ENCODE measurements around the gene TMEM143.

The TMEM143 gene

GRCh38 chr19:48353677-48354076 lies 10.1 kb downstream of the TMEM143 start:
- DNase-seq: no peak

- DNase-seq: peak; percentile 62
Observed at GRCh38 chr19:48351341-48351752, 12.4 kb downstream of the TMEM143 start.

GRCh38 chr19:48350856-48351255 lies 12.9 kb downstream of the TMEM143 start:
- DNase-seq: no peak

GRCh38 chr19:48348737-48349136 lies 15.0 kb downstream of the TMEM143 start:
- DNase-seq: no peak

- no peak for DNase-seq
Observed at GRCh38 chr19:48348045-48348444, 15.7 kb downstream of the TMEM143 start.

- DNase-seq: no peak
Observed at GRCh38 chr19:48346191-48346590, 17.5 kb downstream of the TMEM143 start.

- no peak for DNase-seq
Observed at GRCh38 chr19:48344892-48345291, 18.8 kb downstream of the TMEM143 start.

GRCh38 chr19:48342841-48343540 lies 20.7 kb downstream of the TMEM143 start:
- DNase-seq: no peak

GRCh38 chr19:48342414-48342738 lies 21.4 kb downstream of the TMEM143 start:
- DNase-seq: no peak

GRCh38 chr19:48341515-48342413 lies 22.0 kb downstream of the TMEM143 start:
- no peak for DNase-seq

- no peak for DNase-seq
Observed at GRCh38 chr19:48340995-48341394, 22.7 kb downstream of the TMEM143 start.

GRCh38 chr19:48338802-48339503 lies 24.8 kb downstream of the TMEM143 start:
- no peak for DNase-seq

GRCh38 chr19:48338253-48338755 lies 25.4 kb downstream of the TMEM143 start:
- no peak for DNase-seq

GRCh38 chr19:48333467-48334384 lies 30.0 kb downstream of the TMEM143 start:
- DNase-seq: peak; percentile 90

GRCh38 chr19:48332662-48333466 lies 30.9 kb downstream of the TMEM143 start:
- peak; percentile 92 for DNase-seq

- no peak for DNase-seq
Observed at GRCh38 chr19:48332351-48332661, 31.4 kb downstream of the TMEM143 start.

GRCh38 chr19:48330012-48330681 lies 33.6 kb downstream of the TMEM143 start:
- DNase-seq: peak; percentile 77

- no peak for DNase-seq
Observed at GRCh38 chr19:48329167-48329891, 34.4 kb downstream of the TMEM143 start.

GRCh38 chr19:48325265-48325910 lies 38.4 kb downstream of the TMEM143 start, which contains the start of gene EMP3:
Gene EMP3 (plus strand): TSS chr19:48325552. CDS start chr19:48326845, 1,293 bp downstream.
- peak; percentile 96 for DNase-seq
